Nephron progenitor cell (in vitro differentiated cells): ENCODE data around the gene CFAP251.
"Not testable (repeated sequence)": the region's sequence is repeated elsewhere in the genome, so short reads cannot be mapped to it uniquely, and the experiment has no call there.

ENCODE experiments used
- DNase-seq: peaks from one replicate; pipeline ENCODE4 v3.0.0; 2021
- H3K27ac Mint-ChIP-seq: 2 replicates; pipeline ENCODE4 v1.8.0; 2021; ENCODE audit warnings: mild to moderate bottlenecking, moderate library complexity, mixed read lengths
- H3K27me3 Mint-ChIP-seq: 2 replicates; pipeline ENCODE4 v1.8.0; 2021; ENCODE audit warnings: mild to moderate bottlenecking, low read depth, mixed read lengths; ENCODE audit not compliant: poor library complexity
- H3K36me3 Mint-ChIP-seq: 2 replicates; pipeline ENCODE4 v1.8.0; 2021; ENCODE audit warnings: low read depth, mixed read lengths
- H3K4me1 Mint-ChIP-seq: 2 replicates; pipeline ENCODE4 v1.8.0; 2021; ENCODE audit warnings: mixed read lengths
- H3K4me3 Mint-ChIP-seq: 2 replicates; pipeline ENCODE4 v1.8.0; 2021; ENCODE audit warnings: mild to moderate bottlenecking, moderate library complexity, mixed read lengths
- H3K9me3 Mint-ChIP-seq: 2 replicates; pipeline ENCODE4 v1.8.0; 2021; ENCODE audit warnings: mild to moderate bottlenecking, moderate library complexity, mixed read lengths
- CTCF ChIP-seq: fragments of 200-600 bp; sonication (generic); IDR thresholded peaks from 2 replicates; pipeline ENCODE4 v1.5.0; 2021; ENCODE audit warnings: antibody characterized with exemption

Gene CFAP251

GRCh38 chr12:121889274-121889624 is 29.1 kb upstream of the CFAP251 start:
- Mint-ChIP-seq H3K9me3 (no peaks in the 10 kb centered on the region), H3K27me3 (peaks cover 1% of the 10 kb centered on the region), H3K36me3 (peaks cover 6% of the 10 kb centered on the region), H3K4me1 (peaks cover 40% of the 10 kb centered on the region), H3K4me3 (peak overlapping the region; percentile 97), H3K27ac (peak overlapping the region; percentile 100)
- no peak for TF ChIP-seq CTCF
- no peak for DNase-seq

GRCh38 chr12:121889661-121890060 is 28.7 kb upstream of the CFAP251 start:
- H3K36me3 Mint-ChIP-seq, H3K27me3 Mint-ChIP-seq, H3K9me3 Mint-ChIP-seq, DNase-seq: not testable (repeated sequence)
- H3K4me1 Mint-ChIP-seq = peaks cover 38% of the 10 kb centered on the region
- H3K4me3 Mint-ChIP-seq = peak overlapping the region; percentile 97
- H3K27ac Mint-ChIP-seq = peak overlapping the region; percentile 68

GRCh38 chr12:121892673-121893561 is 25.5 kb upstream of the CFAP251 start:
- H3K9me3 Mint-ChIP-seq = no peaks in the 10 kb centered on the region
- H3K4me3 Mint-ChIP-seq = no peak overlapping the region
- no peaks in the 10 kb centered on the region for H3K27me3 Mint-ChIP-seq
- no peak for DNase-seq
- H3K4me1 Mint-ChIP-seq = peaks cover 37% of the 10 kb centered on the region
- no peak for TF ChIP-seq CTCF
- peak overlapping the region; percentile 53 for H3K27ac Mint-ChIP-seq
- H3K36me3 Mint-ChIP-seq = peaks cover 19% of the 10 kb centered on the region

DNA sequence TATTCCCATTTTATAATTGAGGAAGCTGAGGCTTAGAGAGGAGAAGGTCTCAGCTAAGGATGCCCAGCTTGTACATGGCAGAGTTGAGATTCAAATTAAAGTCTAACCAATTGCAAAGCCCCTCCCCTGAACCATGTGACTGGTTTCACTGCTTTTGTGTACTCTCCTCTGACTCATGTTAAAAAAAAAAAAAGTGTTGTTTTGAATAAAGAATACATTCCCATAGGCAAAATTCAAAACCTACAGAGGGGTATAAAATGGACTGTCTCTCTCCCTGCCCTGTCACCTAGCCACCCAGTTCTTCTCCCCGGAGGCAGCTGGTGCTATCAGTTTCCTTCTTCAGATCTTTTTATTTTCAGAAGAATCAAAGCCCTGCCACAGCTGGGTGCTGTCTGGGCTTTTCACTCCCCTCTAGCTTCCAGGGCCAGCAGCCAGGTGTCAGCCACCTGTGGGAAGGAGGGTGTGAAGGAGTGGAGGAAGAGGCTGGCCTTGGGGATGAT is 24.4 kb upstream of the CFAP251 start:
- TF ChIP-seq CTCF = no peak
- H3K4me3 Mint-ChIP-seq = no peak overlapping the region
- H3K36me3 Mint-ChIP-seq = peaks cover 20% of the 10 kb centered on the region
- H3K27ac Mint-ChIP-seq = peak overlapping the region; percentile 55
- H3K4me1 Mint-ChIP-seq = peaks cover 28% of the 10 kb centered on the region
- DNase-seq = no peak
- no peaks in the 10 kb centered on the region for H3K27me3 Mint-ChIP-seq
- H3K9me3 Mint-ChIP-seq = no peaks in the 10 kb centered on the region

GRCh38 chr12:121894633-121895032 is 23.8 kb upstream of the CFAP251 start:
- H3K9me3 Mint-ChIP-seq = no peaks in the 10 kb centered on the region
- peak; percentile 40 for TF ChIP-seq CTCF
- peak; percentile 33 for DNase-seq
- no peak overlapping the region for H3K4me3 Mint-ChIP-seq
- H3K27ac Mint-ChIP-seq = no peak overlapping the region
- peaks cover 27% of the 10 kb centered on the region for H3K4me1 Mint-ChIP-seq
- H3K27me3 Mint-ChIP-seq = no peaks in the 10 kb centered on the region
- peaks cover 27% of the 10 kb centered on the region for H3K36me3 Mint-ChIP-seq

- no peak for TF ChIP-seq CTCF
- DNase-seq = no peak
- Mint-ChIP-seq H3K9me3 (no peaks in the 10 kb centered on the region), H3K27me3 (no peaks in the 10 kb centered on the region), H3K27ac (peak overlapping the region; percentile 29), H3K36me3 (peaks cover 54% of the 10 kb centered on the region), H3K4me3 (no peak overlapping the region), H3K4me1 (peaks cover 23% of the 10 kb centered on the region)
These were observed 20.1 kb upstream of the CFAP251 start for GRCh38 chr12:121898287-121898686.
